ENCODE measurements around the gene LIMS2. TPM values are rescaled to one million over a fixed set of nuclear protein-coding genes. Genes with fewer than 3 reads are reported as not detected.

LIMS2 gene
- total and polyA plus RNA-seq, 2 experiments from 2014 or later = 1.6 to 3.5 TPM

DNA sequence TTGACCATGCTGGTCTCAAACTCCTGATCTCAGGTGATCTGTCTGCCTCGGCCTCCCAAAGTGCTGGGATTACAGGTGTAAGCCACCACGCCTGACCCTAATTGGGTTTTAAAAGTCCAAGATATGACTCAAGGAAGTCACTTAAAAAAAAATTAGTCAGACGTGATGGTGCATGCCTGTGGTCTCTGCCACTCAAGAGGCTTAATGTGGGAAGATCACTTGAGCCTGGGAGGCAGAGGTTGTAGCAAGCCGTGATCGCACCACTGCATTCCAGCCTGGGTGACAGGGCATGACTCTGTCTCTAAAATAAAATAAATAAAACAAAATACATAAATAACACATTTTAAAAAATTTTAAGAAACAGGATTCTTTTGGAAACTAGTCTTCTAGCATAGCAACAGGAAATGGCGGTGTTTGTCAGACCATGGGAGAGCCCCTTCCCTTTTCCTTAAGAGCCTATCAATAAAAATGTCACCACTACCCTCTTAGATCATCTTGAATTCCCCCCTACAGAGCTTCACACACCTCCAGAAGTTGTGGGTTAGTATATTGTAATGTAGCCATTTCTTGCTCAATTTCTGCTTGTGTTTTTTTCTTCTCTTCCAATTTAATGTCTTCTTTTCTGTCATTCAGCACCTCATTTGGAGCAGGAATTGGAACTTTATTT lies 46.1 kb upstream of the LIMS2 start (continued):
- TF ChIP-seq, protein P1, sequence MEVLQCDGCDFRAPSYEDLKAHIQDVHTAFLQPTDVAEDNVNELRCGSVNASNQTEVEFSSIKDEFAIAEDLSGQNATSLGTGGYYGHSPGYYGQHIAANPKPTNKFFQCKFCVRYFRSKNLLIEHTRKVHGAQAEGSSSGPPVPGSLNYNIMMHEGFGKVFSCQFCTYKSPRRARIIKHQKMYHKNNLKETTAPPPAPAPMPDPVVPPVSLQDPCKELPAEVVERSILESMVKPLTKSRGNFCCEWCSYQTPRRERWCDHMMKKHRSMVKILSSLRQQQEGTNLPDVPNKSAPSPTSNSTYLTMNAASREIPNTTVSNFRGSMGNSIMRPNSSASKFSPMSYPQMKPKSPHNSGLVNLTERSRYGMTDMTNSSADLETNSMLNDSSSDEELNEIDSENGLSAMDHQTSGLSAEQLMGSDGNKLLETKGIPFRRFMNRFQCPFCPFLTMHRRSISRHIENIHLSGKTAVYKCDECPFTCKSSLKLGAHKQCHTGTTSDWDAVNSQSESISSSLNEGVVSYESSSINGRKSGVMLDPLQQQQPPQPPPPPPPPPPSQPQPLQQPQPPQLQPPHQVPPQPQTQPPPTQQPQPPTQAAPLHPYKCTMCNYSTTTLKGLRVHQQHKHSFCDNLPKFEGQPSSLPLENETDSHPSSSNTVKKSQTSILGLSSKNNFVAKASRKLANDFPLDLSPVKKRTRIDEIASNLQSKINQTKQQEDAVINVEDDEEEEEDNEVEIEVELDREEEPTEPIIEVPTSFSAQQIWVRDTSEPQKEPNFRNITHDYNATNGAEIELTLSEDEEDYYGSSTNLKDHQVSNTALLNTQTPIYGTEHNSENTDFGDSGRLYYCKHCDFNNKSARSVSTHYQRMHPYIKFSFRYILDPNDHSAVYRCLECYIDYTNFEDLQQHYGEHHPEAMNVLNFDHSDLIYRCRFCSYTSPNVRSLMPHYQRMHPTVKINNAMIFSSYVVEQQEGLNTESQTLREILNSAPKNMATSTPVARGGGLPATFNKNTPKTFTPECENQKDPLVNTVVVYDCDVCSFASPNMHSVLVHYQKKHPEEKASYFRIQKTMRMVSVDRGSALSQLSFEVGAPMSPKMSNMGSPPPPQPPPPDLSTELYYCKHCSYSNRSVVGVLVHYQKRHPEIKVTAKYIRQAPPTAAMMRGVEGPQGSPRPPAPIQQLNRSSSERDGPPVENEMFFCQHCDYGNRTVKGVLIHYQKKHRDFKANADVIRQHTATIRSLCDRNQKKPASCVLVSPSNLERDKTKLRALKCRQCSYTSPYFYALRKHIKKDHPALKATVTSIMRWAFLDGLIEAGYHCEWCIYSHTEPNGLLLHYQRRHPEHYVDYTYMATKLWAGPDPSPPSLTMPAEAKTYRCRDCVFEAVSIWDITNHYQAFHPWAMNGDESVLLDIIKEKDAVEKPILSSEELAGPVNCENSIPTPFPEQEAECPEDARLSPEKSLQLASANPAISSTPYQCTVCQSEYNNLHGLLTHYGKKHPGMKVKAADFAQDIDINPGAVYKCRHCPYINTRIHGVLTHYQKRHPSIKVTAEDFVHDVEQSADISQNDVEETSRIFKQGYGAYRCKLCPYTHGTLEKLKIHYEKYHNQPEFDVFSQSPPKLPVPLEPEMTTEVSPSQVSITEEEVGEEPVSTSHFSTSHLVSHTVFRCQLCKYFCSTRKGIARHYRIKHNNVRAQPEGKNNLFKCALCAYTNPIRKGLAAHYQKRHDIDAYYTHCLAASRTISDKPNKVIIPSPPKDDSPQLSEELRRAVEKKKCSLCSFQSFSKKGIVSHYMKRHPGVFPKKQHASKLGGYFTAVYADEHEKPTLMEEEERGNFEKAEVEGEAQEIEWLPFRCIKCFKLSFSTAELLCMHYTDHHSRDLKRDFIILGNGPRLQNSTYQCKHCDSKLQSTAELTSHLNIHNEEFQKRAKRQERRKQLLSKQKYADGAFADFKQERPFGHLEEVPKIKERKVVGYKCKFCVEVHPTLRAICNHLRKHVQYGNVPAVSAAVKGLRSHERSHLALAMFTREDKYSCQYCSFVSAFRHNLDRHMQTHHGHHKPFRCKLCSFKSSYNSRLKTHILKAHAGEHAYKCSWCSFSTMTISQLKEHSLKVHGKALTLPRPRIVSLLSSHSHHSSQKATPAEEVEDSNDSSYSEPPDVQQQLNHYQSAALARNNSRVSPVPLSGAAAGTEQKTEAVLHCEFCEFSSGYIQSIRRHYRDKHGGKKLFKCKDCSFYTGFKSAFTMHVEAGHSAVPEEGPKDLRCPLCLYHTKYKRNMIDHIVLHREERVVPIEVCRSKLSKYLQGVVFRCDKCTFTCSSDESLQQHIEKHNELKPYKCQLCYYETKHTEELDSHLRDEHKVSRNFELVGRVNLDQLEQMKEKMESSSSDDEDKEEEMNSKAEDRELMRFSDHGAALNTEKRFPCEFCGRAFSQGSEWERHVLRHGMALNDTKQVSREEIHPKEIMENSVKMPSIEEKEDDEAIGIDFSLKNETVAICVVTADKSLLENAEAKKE (CRISPR knock-in tag; IDR thresholded peaks at IDR 0.05) = no peak
- TF ChIP-seq EZH2phosphoT487 (IDR thresholded peaks at IDR 0.05; ENCODE audit: unreplicated experiment) (no peak), ZNF114 (CRISPR knock-in tag; IDR thresholded peaks at IDR 0.05) (no peak), ZNF331 (CRISPR knock-in tag; IDR thresholded peaks at IDR 0.05; ENCODE audit: low read depth) (no peak)
- TF ChIP-seq, protein P2, sequence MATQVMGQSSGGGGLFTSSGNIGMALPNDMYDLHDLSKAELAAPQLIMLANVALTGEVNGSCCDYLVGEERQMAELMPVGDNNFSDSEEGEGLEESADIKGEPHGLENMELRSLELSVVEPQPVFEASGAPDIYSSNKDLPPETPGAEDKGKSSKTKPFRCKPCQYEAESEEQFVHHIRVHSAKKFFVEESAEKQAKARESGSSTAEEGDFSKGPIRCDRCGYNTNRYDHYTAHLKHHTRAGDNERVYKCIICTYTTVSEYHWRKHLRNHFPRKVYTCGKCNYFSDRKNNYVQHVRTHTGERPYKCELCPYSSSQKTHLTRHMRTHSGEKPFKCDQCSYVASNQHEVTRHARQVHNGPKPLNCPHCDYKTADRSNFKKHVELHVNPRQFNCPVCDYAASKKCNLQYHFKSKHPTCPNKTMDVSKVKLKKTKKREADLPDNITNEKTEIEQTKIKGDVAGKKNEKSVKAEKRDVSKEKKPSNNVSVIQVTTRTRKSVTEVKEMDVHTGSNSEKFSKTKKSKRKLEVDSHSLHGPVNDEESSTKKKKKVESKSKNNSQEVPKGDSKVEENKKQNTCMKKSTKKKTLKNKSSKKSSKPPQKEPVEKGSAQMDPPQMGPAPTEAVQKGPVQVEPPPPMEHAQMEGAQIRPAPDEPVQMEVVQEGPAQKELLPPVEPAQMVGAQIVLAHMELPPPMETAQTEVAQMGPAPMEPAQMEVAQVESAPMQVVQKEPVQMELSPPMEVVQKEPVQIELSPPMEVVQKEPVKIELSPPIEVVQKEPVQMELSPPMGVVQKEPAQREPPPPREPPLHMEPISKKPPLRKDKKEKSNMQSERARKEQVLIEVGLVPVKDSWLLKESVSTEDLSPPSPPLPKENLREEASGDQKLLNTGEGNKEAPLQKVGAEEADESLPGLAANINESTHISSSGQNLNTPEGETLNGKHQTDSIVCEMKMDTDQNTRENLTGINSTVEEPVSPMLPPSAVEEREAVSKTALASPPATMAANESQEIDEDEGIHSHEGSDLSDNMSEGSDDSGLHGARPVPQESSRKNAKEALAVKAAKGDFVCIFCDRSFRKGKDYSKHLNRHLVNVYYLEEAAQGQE (IDR thresholded peaks at IDR 0.05; ENCODE audit: unreplicated experiment) = no peak
